Measurements from ENCODE around the gene PRCP.

PRCP gene

DNA sequence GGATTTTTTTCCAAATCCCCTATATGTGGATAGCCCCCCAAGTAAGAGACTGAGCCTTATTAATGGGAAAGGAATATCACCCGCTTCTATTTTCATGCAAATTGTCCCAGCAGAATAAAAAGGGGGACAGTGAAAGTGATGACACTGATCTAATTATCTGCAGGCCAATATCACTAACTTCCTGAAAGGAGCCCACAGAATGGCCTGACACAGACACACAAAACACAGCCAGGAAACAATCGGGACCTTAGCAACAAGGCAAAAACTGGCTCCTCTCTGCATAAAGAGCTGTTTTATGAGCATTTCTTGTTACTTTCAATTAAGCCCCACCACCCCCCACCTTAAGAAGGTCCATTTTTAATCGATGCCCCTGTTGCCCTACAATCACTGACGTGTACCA, 112.2 kb downstream of the PRCP start:
- Histone ChIP-seq H3K27ac (no peak overlapping the region), H3K4me3 (no peak overlapping the region)
- TF ChIP-seq, protein P1, sequence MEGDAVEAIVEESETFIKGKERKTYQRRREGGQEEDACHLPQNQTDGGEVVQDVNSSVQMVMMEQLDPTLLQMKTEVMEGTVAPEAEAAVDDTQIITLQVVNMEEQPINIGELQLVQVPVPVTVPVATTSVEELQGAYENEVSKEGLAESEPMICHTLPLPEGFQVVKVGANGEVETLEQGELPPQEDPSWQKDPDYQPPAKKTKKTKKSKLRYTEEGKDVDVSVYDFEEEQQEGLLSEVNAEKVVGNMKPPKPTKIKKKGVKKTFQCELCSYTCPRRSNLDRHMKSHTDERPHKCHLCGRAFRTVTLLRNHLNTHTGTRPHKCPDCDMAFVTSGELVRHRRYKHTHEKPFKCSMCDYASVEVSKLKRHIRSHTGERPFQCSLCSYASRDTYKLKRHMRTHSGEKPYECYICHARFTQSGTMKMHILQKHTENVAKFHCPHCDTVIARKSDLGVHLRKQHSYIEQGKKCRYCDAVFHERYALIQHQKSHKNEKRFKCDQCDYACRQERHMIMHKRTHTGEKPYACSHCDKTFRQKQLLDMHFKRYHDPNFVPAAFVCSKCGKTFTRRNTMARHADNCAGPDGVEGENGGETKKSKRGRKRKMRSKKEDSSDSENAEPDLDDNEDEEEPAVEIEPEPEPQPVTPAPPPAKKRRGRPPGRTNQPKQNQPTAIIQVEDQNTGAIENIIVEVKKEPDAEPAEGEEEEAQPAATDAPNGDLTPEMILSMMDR (IDR thresholded peaks at IDR 0.05) = no peak
- DNase-seq (ENCODE audit: low spot score) = no peak

DNA sequence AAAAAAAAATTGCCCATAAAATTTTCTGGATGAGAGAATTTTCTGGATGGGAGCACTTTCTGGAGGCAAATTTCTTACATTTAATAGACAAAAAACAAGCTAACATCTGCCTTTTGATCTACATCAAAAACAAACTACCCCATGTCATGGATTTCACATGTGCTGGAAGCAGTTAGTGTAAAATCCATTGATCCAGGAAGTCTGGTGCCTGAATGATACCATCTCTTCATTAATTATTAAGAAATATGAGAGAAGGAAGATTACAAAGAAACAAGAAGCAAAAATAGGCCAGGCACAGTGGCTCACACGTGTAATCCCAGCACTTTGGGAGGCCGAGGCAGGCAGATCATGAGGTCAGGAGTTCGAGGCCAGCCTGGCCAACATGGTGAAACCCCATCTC, 113.4 kb downstream of the PRCP start:
- no peak overlapping the region for H3K27ac ChIP-seq
- TF ChIP-seq, protein P1 (IDR thresholded peaks at IDR 0.05) = no peak
- no peak overlapping the region for H3K4me3 ChIP-seq
- no peak for DNase-seq (ENCODE audit: low spot score)

DNA sequence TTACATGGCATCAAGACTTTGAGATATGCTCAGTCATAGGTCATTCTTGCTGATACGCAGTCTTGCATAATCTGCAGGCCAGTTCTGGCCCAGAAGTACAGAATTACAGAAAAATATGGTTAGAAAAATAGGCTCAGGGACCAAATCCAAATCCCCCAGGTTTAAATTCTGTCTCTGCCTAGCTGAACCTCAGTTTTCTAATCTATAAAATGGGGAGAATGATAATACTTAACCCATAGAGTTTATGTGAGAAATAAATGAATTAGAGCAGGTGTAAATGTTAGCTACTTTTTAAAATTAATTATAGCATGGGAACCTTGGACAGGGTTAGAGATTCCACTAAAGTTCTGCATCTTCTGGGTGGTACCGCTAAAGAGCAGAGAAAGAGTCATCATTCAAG, 114.2 kb downstream of the PRCP start:
- TF ChIP-seq, protein P1 (IDR thresholded peaks at IDR 0.05) = no peak
- Histone ChIP-seq H3K4me3 (no peak overlapping the region), H3K27ac (no peak overlapping the region)
- no peak for DNase-seq (ENCODE audit: low spot score)

DNA sequence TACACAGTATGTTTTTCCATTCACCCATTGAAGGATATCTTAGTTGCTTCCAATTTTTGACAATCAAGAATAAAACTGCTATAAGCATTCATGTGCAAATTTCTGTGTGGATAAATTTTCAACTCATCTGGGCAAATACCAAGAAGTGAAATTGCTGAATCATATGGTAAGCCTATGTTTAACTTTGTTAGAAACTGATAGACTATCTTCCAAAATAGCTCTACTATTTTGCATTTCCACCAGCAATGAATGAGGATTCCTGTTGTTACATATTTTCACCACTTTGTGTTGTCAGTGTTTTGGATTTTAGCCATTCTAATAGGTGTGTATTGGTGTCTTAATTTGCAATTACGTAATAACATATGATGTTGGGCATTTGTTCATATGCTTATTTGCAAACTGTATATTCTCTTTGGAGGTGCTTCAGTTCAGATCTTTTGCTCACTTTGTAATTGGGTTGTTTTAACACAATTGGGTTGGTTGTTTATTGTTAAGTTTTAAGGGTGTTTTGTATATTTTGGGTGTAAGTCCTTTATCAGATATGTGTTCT, 117.3 kb downstream of the PRCP start:
- H3K4me3 ChIP-seq = no peak overlapping the region
- DNase-seq (ENCODE audit: low spot score) = no peak
- no peak overlapping the region for H3K27ac ChIP-seq
- TF ChIP-seq, protein P1 (IDR thresholded peaks at IDR 0.05) = no peak

DNA sequence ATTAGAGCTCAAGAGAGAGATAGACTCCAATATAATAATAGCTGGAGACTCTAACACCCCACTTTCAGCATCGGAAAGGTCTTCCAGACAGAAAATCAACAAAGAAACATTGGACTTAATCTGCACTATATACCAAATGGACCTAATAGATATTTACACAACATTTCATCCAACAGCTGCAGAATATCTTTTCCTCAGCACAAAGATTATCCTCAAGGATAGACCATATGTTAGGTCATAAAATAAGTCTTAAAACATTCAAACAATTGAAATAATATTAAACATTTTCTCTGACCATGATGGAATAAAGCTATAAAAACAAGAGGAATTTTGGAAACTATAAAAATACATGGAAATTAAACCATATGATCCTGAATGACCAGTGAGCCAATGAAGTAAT, 121.5 kb downstream of the PRCP start:
- DNase-seq (ENCODE audit: low spot score) = no peak
- no peak overlapping the region for H3K4me3 ChIP-seq
- TF ChIP-seq, protein P1 (IDR thresholded peaks at IDR 0.05) = no peak
- H3K27ac ChIP-seq = no peak overlapping the region

DNA sequence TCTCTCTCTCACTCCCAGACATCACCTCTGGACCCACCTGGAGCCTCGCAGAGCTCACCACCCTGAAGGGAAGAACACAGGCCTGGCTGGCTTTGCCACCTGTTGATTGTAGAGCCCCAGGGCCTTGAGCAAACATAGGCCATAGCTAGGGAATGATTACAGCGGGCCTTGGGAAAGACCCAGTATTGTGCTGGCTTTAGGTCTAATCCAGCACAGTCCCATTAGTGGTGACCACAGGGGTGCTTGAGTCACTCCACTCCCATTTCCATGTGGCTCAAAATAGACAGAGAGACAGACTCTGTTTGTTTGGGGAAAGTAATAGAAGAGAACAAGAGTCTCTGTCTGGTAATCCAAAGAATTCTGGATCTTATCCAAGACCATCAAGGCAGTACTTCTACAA, 123.9 kb downstream of the PRCP start:
- TF ChIP-seq, protein P1 (IDR thresholded peaks at IDR 0.05) = no peak
- Histone ChIP-seq H3K27ac (no peak overlapping the region), H3K4me3 (no peak overlapping the region)
- DNase-seq (ENCODE audit: low spot score) = no peak

DNA sequence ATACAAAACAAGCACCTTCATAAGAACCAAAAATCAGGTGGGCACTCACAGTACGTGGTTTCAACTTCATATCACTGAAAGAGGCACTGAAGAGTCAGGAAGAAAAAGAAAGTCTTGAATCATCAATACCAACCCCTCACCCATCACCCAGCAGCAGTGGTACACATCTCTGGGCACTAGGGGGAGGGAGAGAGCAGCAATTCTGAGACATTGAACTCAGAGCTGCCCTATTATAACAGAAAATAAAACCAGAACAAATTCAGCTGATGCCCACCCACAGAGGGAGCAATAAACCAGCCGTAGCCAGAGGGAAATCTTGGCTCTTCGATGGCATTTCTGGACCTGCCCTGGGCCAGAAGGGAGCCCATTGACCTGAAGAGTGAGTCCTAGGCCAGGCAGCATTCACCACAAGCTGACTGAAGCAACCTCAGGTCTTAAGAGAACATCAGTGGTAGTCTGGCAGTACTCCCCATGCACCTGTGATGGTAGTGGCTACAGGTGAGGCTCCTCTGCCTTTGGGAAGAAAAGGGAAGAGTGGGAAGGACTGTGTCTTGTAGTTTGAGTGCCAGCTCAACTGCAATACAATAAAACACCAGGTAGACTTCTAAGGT, 124.4 kb downstream of the PRCP start:
- H3K27ac ChIP-seq = no peak overlapping the region
- no peak for DNase-seq (ENCODE audit: low spot score)
- no peak overlapping the region for H3K4me3 ChIP-seq
- TF ChIP-seq, protein P1 (IDR thresholded peaks at IDR 0.05) = no peak
